HG03135 (cell line): ENCODE measurements around the gene ENTPD7.
"Not testable (repeated sequence)": the region's sequence is repeated elsewhere in the genome, so short reads cannot be mapped to it uniquely, and the experiment has no call there.

ENCODE experiments used
- ATAC-seq: cut with Tn5 transposase; IDR thresholded peaks from one replicate; pipeline ENCODE4 v1.9.1; 2021; ENCODE audit warnings: mild to moderate bottlenecking, moderate library complexity; ENCODE audit not compliant: unreplicated experiment

ENTPD7 gene

GRCh38 chr10:99682032-99682431 lies 22.7 kb downstream of the ENTPD7 start:
- ATAC-seq = no peak

DNA sequence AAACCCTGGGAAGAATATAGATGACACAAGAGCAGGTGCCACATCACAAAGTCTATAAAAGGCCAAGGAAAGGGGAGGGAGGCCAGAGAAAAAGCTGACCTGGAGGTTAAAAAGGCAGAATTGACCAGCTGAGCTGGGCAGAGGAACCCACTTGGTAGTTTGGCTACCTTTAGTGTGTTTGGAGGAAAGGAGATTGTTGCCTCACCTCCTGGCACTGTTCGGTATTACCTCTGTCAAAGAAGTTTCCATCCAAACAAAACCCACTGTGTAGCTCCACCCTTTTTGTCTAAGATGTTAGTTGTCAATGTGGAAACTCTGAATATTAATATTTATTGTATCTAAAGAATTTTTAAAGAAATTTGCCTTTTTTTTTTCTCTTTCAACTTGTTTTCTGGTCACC lies 23.4 kb downstream of the ENTPD7 start:
- peak; percentile 51 for ATAC-seq

GRCh38 chr10:99685597-99685967 lies 26.3 kb downstream of the ENTPD7 start:
- peak; percentile 79 for ATAC-seq

GRCh38 chr10:99689461-99689860 lies 30.2 kb downstream of the ENTPD7 start:
- ATAC-seq = no peak

DNA sequence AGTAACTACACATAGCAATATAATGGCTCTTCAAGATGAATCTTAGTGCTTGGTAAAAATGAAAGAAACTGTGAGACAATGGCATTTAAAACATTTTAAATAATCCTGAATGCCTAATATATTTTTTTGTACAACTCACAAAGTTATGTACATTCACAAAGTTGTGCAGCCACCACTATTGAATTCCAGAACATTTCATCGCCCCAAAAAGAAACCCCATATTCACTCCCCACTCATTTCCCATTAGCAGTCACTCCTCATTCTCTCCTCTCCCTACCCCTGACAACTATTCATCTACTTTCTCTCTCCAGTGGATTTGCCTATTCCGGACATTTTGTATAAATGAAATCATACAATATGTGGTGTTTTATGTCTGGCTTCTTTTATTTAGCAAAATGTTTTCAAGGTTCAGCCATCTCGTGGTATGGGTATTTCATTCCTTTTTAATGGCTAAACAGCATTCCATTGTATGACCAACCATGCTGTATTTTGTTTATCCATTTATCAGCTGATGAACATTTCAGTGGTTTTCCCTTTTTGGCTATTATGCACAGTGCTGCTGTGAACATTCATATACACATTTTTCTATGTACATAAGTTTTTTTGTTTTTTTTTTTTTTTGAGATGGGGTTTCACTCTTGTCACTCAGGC lies 34.7 kb downstream of the ENTPD7 start:
- ATAC-seq = no peak

DNA sequence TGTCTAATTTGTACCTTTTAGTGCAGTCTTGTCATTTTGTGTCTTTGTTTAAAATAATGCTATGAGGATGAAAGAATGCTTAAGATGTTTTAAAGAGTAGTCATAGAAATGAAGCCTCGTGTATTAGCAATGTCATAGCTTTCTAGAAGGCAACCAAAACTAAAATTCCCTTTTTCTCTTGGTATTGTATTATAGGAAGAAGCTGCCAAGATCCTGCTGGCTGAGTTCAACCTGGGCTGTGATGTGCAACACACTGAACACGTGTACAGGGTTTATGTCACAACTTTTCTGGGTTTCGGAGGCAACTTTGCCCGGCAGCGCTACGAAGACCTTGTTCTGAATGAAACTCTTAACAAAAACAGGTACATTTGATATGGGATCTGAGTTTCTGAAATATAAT lies 36.5 kb downstream of the ENTPD7 start:
- no peak for ATAC-seq

GRCh38 chr10:99698504-99699080 lies 39.3 kb downstream of the ENTPD7 start:
- ATAC-seq = no peak

DNA sequence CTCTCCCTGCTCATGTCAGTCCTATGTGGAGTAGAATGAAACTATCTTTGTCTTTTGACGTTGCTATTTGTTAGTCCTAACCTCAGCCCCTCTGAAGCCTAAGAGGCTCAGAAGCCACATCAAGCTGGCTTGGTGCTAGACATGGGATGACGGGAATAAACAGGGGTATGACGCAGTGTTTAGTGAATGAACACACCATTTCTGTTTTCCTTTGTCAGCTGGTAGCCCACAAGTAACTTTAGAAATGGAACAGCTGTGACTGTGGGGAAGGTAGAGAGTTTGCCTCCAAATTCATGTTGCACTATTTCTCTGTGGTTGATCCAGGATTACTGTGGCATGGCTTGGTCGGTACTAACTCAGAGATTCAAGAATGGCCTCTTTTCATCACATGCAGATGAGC lies 41.3 kb downstream of the ENTPD7 start:
- no peak for ATAC-seq

DNA sequence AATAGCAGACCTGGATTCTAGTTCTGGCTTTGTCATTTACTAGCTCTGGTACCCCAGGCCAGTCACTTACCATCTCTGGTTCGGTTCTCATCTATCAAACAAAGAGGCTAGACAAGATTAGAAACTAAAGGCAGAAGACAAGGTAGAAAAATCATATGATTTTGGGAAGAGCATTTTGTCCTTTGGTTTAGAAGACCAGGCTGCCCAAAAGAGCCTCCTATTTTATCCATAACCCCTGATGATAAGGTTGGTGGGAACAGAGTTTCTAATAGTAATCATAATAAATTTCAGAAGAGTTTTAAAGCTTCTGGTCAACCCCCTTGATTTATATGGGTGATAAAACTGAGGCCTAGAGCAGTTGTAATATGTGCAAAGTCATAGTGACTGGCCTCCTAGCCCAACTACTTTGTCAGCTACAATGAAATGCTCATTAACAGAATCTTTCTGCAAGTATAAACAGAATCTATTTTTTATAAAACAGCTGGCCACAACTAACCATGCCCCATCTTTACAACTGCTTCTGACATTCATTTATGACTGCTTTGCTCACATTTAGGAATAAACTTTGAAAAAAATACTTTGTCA lies 49.2 kb downstream of the ENTPD7 start:
- ATAC-seq = no peak

- ATAC-seq = no peak
Observed at GRCh38 chr10:99709480-99710229, 50.3 kb downstream of the ENTPD7 start.

DNA sequence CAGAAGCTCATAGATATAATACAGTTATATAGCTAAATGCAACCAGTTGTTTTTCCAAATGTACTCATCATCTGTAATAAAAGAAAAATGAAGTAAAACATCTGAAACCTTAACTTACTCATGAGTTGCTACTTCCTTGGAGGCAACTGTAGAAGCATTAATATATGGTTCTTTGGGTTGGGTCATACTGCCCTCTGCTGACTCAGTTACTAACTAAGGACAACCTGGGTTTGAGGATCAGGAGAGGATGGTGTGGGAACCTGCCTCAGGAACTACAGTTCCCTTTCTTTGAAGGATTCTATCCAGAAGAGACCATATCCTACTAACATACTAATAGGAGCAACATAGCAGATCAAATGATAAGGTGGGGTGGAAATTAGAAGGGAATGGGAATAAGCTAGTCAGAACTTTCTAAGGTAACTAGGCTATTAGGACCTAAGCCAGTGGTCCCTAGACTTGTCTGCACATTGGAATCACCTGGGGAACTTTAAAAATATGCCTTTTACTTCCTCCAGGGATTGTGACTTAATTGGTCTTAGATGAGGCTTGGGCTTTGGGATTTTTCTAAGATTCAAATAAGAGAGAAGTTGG lies 51.9 kb downstream of the ENTPD7 start:
- ATAC-seq = peak; percentile 50

- ATAC-seq = no peak
Observed at GRCh38 chr10:99714446-99714845, 55.1 kb downstream of the ENTPD7 start.

GRCh38 chr10:99720387-99720786 lies 61.1 kb downstream of the ENTPD7 start:
- no peak for ATAC-seq

GRCh38 chr10:99730026-99730425 lies 70.7 kb downstream of the ENTPD7 start:
- ATAC-seq = no peak

GRCh38 chr10:99731306-99732032 lies 72.2 kb downstream of the ENTPD7 start:
- ATAC-seq = no peak

GRCh38 chr10:99732033-99732842 lies 72.9 kb downstream of the ENTPD7 start, which contains the start of the genes COX15 and CUTC:
TSS of gene COX15 (minus strand) at chr10:99732127. CDS start at chr10:99732049, 78 bp downstream.
TSS of gene CUTC (plus strand) at chr10:99732234. CDS start at chr10:99732349, 115 bp downstream.
- peak; percentile 84 for ATAC-seq

- ATAC-seq = no peak
Observed at GRCh38 chr10:99733366-99733765, 74.1 kb downstream of the ENTPD7 start.

GRCh38 chr10:99734111-99734510 lies 74.8 kb downstream of the ENTPD7 start:
- ATAC-seq = not testable (repeated sequence)

GRCh38 chr10:99740260-99740659 lies 81.0 kb downstream of the ENTPD7 start:
- no peak for ATAC-seq
